ENCODE measurements around the gene MITF.

Gene MITF

DNA sequence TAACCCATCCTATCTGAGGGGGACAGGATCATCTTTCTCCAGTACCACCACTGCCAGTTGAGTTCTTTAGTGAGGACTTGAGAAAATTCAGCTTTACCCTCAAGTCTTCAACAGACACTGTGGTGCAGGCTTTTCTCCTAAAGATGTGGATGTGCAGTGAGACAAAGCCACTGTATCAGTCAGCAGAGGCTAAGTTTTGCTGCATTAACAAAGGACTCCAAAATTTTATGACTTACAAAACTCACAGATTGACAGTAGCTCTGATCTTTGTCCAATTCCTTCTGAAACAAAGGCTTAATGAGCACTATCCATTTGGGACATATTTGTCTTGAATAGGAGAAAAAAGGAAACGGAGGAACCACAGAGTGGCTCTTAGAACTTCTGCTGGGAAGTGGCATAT lies 87.9 kb downstream of the MITF start:
- no peak overlapping the region for H3K27ac ChIP-seq
- DNase-seq (ENCODE audit: low read depth, low spot score), result no peak

DNA sequence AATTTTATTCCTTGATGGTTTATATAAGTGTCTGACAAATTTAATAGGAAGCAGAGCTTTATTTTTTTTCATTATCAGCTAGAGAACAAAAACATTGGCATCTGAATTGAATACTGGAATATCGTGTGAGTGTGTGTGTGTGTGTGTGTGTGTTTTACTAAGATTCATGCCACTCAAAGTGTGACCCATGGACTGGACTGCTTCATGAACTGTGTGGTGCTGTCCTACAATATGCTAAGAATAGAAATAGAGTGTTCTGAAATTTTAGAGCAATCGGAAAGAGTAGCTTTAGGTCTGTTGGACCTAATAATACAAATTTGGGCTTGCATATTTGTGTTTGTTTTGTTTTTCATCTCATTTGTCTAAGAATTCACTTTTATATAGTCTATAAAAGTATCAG lies 89.6 kb downstream of the MITF start:
- no peak overlapping the region for H3K27ac ChIP-seq
- DNase-seq (ENCODE audit: low read depth, low spot score), result no peak

DNA sequence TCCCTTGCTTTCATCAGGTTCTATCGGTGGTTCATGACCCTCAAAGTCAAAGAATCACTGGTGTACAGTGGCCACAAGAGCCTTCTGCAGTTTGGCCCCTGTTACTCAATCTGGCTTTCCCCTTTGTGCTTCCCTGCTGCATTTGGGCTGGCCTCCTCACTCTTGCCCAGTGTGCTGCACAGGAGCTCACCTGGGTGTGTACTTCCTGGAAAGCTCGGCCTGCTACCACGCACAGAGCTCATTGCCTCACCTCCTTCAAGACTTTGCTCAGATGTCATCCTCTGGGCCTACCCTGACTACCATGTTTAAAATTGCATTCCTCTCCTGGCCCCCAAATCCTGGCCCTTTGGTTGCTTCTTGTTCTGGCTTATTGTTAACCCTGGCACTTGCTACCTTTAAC lies 90.9 kb downstream of the MITF start:
- DNase-seq (ENCODE audit: low read depth, low spot score), result no peak
- H3K27ac ChIP-seq, result no peak overlapping the region

DNA sequence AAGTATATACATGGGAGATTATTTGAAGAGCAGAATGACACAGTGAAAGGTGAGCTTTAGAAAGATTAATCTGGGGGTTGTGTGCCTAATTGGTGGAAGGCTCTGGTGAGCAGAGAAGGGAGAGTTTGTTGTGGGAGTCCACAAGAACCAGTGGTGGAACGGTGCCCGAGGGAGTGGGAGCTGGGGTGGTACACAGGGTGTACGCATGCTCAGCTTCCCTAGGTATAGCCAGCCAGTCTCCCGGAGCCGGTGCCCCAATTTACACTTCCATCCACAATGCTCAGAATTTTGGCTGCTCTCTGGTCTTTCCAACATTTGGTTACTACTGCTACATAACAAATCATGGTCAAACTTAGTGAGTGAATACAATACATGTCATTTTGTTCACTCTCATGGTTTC lies 92.5 kb downstream of the MITF start:
- H3K27ac ChIP-seq, result no peak overlapping the region
- no peak for DNase-seq (ENCODE audit: low read depth, low spot score)

DNA sequence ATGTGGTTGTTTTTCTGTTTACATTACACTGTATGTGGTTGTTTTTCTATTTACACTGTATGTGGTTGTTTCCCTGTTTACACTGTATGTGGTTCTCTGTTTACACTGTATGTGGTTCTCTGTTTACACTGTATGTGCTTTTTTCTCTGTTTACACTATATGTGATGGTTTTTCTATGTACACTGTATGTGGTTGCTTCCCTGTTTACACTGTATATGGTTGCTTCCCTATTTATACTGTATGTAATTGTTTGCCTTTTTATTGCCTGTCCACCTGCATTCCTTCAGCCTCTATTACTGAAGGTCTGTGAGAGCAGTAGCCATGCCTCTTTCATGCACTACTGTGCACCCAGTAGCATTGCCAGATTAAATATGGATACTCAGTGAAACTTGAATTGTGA lies 94.3 kb downstream of the MITF start:
- DNase-seq (ENCODE audit: low read depth, low spot score), result no peak
- no peak overlapping the region for H3K27ac ChIP-seq

DNA sequence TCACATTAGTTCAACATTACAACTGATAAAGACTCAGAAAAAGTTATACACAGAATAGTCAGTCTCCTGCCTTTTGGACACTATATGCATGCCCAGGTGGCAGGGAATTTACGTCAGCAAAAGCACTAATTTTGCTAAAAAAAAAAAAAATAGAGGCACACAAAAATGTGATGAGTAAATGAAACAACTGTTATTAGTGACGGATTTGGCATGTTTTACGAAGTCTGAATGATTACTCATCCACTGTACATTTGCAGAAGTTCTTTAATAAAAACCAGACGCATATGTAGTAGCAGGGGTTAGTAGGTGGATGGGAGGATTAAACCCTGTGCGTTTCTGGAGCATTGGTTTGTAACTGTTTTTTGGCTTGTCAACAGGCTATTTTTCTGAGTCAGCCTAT lies 99.0 kb downstream of the MITF start:
- H3K27ac ChIP-seq, result no peak overlapping the region
- no peak for DNase-seq (ENCODE audit: low read depth, low spot score)

DNA sequence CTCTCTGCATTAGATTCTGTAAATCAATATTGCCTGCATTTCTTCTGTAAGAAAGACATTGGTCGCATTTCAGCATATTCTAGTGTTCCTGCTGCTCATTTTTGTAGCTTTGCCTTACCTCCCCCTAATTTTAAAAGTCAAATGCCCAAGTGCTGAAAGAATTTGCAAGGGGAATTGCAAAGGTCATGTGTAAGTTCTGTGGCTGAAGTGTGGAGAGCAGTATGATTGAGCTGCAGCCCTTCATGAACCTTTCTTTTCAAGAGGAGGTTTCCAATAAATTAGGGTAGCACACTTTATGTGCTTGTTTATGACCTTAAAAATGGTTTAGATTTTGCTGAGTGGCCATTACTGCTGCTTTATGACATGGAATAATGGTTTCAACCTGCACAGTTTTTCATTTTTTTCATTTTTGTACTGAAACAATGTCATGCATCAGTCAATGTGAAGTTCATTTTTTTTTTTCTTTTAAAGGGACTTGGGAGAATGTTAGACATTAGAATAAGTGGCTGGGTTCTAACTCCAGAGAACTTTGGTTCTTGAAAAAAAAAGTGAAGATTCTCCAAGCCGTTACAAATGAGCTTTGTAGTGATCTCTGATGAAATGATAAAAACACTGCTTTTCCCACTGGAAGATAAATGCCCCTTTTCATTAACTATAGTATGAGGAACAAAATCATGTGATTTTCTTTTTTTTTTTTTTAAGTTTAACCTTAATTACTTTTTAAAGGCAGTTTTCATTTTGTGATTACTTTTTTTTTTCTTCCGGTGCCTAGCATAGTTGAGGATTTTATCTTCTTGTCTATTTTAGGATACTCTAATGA lies 99.6 kb downstream of the MITF start:
- H3K27ac ChIP-seq, result no peak overlapping the region

DNA sequence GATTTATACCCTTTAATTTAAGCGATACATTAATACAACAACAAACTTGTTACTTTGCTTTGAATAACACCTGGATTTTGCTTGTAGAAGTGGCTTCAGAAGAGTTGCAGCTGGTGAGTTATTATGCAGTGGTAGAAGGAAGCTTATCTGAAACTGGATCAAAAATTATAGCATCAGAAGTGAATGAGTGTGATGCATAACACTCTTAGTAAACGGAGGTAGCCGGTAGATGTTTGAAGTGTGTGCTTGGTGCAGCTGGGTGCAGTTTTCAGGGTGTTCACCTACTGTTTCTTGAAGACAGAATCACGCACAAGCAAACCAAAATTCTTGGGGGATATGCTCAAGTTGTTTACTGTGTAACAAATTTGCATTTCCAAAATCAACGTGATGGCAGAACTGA lies 103.1 kb downstream of the MITF start:
- no peak overlapping the region for H3K27ac ChIP-seq
- DNase-seq (ENCODE audit: low read depth, low spot score), result no peak

More for the DNA sequence above, 99.6 kb downstream of the MITF start:
- DNase-seq (ENCODE audit: low read depth, low spot score), result no peak

DNA sequence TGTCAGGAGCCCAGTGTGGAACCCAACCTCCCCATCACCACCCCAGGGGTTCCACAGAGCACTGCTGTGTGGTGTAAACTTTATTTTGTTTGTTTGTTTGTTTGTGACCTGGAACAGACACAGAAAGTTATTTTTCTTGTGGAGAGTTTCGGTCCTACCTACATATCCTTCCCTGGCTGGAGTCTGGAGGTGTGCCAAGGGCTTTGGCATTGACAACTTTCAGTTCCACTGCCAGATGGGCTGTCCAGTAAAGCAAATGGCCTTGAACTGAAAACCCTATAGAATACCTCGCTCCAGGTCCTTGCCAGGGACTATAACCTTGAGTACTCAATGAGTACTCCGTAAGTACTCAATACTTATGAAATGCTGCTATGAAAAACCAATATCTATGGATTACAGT lies 103.5 kb downstream of the MITF start:
- DNase-seq (ENCODE audit: low read depth, low spot score), result no peak
- H3K27ac ChIP-seq, result no peak overlapping the region

DNA sequence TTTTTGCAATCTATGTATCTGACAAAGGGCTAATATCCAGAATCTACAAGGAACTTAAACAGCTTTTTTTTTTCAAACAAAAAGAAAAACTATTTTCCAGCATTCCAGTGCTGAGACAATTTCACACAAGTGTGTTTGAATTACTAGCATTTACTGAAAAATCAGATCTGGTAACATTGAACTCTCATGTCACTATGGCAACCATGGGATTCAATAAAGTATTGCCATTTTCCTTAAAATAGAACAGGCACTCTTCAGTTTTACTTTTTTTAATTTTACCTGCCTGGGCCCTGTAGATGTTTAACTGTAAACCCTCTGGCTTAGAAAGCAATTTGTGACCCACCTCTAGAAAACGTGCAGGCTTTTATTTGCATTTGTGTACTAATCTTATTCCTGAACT lies 105.4 kb downstream of the MITF start:
- DNase-seq (ENCODE audit: low read depth, low spot score), result no peak
- H3K27ac ChIP-seq, result no peak overlapping the region

DNA sequence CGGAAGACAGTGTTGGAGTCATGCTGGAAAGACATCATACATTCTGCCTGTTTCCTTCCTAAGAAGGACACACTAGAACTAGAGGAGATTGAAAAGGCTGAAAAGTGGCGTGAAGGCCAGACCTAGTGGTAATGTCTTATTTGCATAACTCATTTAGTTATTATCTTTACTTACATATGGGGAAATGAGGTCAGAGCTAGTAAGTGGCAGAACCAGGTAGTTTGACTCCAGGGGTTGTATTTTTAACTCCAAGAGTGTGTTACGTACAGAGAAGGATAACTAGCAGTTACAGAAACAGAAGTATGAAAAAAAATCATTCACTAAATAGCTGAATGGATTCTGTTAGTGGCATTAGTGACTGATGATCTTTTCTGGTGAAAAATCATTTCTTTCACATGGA lies 108.0 kb downstream of the MITF start:
- no peak overlapping the region for H3K27ac ChIP-seq
- no peak for DNase-seq (ENCODE audit: low read depth, low spot score)

DNA sequence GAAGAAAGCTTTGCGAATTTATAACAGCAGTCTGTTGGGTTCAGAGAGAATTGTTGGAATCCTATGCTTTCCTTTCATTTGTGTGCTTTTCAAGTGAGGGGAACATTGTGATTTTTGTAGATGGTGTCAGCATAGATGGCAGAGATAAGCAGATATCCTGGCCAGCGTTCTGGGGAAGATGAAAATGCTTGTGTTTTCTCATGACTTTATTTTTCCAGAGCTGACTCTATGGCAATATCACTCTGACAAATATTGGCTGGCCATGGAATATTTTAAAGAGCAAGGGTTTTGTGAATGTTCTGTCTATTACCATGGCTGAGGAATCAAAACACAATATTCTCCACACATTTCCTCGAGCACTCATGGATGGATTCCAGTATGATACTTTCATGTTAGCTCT lies 108.8 kb downstream of the MITF start:
- no peak for DNase-seq (ENCODE audit: low read depth, low spot score)
- no peak overlapping the region for H3K27ac ChIP-seq

DNA sequence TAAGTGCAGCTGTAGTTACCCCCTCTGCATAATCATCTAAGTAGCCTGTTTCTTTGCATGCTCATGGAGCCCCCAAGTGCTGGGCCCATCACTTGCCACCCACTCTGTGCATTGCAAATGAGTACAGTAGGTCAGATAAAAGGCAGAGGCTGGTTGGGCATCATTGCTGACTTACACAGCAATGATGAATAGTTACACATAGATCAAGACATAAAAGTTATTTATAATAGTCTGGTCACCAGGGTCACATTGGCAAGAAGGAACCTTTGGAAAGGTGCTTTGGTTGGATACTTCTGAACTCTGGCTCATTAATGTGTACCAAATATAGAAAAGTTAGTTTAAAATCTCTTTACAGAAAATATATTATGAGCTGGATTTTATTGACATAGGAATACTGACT lies 111.6 kb downstream of the MITF start:
- H3K27ac ChIP-seq, result no peak overlapping the region
- DNase-seq (ENCODE audit: low read depth, low spot score), result no peak

DNA sequence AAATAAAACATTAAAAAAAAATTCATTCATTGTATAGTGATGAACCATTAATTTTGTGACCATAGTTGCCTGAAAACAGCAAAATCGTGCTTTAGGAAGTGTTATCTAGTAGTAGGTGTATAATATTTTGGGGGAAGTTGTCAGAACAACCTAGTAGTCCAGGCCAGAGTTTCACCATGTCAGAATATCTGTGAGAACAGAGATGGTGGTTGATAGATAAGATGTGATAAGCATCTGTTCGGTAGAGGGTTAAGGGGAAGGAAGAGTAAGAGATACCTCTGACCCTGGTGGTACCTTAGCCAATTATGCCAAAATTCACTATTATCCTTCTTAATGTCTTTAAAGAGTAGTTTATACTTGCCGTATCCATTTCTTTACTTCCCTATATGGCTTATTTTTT lies 113.8 kb downstream of the MITF start:
- no peak overlapping the region for H3K27ac ChIP-seq
- no peak for DNase-seq (ENCODE audit: low read depth, low spot score)

DNA sequence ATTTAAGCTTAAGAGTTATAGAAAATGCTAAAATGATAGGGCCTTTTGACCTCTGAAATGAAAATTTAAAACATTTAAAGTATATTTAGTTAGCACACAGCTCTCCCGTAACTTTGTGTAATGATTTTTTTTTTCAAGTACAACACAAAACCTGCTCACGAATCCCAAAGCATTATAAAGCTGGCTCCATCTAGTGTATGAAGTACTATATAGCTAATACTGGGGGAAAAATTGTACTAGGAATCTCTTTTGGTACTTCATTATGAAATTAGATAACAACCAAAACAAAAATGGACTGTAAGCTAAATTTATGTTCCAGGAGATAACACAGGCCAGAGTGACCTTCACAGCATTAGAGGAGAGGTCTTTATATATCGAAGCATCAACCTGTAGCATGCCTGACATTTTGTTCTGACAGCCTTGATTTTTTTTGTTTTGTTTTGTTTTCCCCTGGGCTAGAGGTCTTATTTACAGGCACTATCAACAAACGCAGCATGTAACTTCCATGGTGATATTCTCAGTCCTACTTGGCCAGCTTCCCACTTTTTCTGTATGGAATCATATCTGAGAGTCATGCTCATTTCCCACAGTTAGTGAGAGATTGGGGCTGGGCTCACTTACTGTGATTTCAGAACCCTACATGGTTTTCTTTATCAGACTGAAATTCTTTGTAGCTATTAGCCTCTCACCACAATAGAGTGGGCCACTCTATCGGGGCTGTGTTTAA lies 116.3 kb downstream of the MITF start:
- no peak for DNase-seq (ENCODE audit: low read depth, low spot score)

DNA sequence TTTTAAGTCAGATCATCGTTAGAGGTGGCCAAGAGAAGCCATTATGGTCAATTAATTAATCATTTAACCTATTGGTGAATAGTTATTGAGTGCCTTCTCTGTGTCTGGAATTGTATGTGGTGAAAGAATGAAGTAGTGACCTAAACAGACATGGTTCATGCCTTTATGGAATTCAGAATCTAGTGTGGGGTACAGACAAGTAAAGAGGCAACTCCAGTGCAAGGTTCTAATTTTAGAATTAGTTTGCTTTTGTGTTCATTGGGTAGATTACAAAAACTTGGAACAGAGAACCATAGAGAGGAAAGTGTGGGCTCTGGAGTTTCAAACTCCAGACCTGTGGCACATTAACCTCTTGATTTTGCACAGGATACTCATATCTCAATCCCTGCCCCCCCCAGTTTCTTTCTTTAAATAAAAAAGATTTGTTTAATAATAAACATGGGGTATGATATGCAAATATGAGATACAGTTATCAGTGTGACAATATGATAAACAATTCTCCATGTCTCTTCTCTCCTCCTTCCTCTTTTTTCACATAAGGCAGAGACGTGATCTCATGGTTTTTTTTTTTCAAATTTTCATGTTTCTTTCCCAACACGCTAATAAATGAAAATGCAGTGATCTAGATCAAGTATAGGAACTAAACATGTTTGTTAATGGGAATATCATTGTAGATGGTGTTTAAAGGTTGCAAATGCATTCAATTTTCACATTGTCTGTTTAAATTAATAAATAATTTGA lies 117.9 kb downstream of the MITF start:
- no peak overlapping the region for H3K27ac ChIP-seq
- no peak for DNase-seq (ENCODE audit: low read depth, low spot score)

More for the DNA sequence above, 116.3 kb downstream of the MITF start:
- no peak overlapping the region for H3K27ac ChIP-seq

DNA sequence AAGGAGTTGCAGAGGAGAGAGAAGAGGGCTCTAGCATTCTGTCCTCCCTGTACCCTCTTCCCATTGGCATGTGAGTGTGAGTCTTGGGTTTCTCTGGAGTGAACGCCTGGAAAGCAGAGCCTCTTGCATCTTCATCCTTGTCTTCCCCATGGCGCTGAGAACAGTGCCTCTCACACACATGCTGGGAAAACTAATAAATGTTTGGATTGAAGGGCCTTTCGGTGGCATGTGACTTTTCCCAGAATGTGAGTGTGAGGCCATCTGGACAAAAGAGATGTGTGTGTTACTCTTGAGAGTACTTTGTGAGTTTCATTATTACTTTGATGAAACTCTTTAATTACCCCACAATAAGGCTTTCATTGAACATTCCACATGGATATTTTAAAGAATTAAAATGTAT lies 122.3 kb downstream of the MITF start:
- DNase-seq (ENCODE audit: low read depth, low spot score), result no peak

DNA sequence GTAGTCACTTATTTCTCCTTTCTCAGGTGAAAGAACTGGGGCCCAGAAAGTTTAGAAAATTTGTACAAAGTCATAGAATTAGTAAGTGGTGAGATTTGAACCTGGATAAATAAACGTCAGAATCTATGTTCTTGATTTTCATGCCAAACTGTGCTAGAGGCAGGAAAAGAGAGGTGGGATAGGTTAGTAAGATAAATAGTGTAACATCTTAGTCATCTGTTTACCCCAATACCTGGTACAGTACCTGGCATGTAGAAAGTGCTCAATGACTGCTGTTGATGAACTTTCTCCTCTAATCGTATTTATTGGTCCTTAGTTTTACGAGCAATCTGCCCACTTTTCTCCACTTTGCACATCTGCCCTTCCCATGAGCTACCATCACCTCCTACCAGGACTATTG lies 124.9 kb downstream of the MITF start:
- H3K27ac ChIP-seq, result no peak overlapping the region
- no peak for DNase-seq (ENCODE audit: low read depth, low spot score)

More for the DNA sequence above, 122.3 kb downstream of the MITF start:
- no peak overlapping the region for H3K27ac ChIP-seq

DNA sequence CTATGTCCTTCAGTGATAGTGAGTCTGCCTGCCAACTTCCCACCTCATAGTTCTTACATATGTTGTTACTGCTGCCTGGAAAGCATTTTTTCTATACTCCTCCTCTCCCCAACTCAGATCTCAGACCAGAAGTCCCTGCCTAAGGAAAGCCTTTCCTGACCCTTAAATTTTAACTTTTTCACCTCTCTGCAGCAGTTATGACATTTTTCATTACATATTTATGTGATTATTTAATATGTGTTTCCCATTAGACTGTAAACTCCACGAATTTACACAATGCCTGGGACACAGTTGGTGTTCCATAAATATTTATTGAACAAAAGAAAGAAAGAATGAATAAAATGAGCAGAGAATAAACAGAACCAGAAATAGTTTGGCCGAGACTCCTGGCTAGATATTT lies 125.5 kb downstream of the MITF start:
- H3K27ac ChIP-seq, result no peak overlapping the region

DNA sequence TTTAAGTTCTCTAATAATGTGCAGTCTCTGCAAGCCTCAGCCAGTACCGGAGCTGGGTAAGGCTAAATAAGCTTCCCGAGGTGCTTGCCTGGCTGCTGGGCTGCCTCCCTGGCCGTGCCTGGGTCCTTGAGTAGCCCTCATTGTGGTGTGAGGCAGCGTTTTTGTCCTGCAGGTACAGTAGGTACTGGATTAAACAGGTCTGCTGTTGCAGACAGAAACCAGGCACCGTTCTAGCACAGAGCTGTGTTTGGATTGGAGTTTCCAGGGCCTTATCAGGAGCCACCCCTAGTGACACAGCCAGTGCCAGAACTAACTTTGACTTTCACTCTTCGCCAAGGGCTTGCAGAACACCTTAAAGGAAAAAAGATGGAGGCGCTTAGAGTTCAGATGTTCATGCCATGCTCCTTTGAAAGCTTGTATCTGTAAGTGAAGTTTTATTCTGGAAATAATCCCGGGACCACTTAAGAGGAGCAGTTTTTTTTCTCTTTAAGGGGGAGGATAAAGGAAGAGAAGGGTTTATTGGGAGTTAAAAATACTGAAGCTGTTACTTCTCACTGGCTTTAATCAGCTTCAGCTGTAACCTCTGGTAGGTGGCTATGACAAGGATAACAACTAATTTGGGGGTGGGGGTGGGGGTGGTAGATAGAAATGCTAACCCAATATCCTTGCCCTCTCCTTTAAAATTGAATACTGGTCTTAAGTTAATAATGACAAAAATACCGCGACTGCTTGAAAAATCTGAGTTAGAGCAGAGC lies 126.8 kb downstream of the MITF start:
- H3K27ac ChIP-seq, result peak overlapping the region; percentile 66
- peak; percentile 14 for DNase-seq (ENCODE audit: low read depth, low spot score)

More for the DNA sequence above, 125.5 kb downstream of the MITF start:
- no peak for DNase-seq (ENCODE audit: low read depth, low spot score)
